GM10266 (cell line): ENCODE measurements around the gene MAN1C1.

Experiments
- DNase-seq: peaks from one replicate; pipeline ENCODE4 v3.0.0; 2012; ENCODE audit errors: extremely low spot score
- TF ChIP-seq, protein P1 (sequence below): IDR thresholded peaks from 2 replicates; pipeline ENCODE4 v1.5.1; 2012; ENCODE audit warnings: mild to moderate bottlenecking, low read depth; ENCODE audit not compliant: control insufficient read depth, insufficient read depth; ENCODE audit errors: missing control alignments

Gene MAN1C1

GRCh38 chr1:25624156-25624555, 7.6 kb downstream of the MAN1C1 start:
- TF ChIP-seq, protein P1, sequence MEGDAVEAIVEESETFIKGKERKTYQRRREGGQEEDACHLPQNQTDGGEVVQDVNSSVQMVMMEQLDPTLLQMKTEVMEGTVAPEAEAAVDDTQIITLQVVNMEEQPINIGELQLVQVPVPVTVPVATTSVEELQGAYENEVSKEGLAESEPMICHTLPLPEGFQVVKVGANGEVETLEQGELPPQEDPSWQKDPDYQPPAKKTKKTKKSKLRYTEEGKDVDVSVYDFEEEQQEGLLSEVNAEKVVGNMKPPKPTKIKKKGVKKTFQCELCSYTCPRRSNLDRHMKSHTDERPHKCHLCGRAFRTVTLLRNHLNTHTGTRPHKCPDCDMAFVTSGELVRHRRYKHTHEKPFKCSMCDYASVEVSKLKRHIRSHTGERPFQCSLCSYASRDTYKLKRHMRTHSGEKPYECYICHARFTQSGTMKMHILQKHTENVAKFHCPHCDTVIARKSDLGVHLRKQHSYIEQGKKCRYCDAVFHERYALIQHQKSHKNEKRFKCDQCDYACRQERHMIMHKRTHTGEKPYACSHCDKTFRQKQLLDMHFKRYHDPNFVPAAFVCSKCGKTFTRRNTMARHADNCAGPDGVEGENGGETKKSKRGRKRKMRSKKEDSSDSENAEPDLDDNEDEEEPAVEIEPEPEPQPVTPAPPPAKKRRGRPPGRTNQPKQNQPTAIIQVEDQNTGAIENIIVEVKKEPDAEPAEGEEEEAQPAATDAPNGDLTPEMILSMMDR, result no peak
- DNase-seq, result no peak

DNA sequence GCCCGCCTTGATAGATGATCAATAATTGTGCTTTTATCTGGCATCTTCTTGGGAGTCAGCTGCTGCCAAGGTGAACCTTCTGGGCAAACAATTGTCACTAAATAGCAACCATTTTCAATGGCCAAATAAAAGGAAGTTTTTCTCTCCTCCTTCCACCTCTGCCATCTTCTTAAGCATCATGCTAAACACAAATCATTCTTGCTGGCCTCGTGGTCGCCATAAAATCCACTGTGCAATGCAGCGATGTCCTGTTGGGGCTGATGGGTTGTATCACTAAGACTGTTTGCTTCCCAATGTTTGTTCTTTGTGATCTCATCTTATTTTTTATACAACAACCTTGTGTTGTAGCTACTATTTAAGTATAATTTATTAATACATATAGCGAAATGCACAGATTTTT, 8.0 kb downstream of the MAN1C1 start:
- TF ChIP-seq, protein P1, result no peak
- DNase-seq, result no peak

DNA sequence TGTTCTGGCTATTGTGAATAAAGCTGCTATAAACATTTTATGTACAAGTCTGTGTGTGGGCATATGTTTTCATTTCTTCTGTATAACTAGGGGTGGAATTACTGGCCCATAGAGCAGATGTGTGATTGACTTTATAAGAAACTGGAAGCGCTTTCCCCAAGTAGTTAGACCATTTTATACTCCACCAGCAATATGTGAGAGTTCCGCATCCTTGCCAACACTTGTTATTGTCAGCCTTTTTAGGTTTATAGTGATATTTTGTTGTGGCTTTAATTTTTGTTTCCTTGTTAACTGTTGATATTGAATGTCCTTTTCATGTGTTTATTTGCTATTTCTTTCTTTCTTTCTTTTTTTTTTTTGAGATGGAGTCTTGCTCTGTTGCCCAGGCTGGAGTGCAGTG, 9.4 kb downstream of the MAN1C1 start:
- DNase-seq, result no peak
- TF ChIP-seq, protein P1, result no peak

- TF ChIP-seq, protein P1, result no peak
- no peak for DNase-seq
These were observed 12.3 kb downstream of the MAN1C1 start for GRCh38 chr1:25628741-25629421.

DNA sequence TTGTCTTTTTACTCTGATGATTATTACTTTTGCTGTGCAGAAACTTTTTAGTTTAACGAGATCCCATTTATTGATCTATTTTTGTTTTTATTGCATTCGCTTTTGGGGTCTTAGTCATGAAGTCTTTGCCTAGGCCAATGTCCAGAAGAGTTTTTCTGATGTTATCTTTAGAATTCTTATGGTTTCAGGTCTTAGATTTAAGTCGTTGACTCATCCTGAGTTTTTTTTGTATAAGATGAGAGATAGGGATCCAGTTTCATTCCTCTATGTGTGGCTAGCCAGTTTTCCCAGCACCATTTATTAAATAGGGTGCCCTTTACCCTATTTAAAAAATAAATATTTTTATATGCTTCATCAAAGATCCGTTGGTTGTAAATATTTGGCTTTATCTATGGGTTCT, 13.2 kb downstream of the MAN1C1 start:
- no peak for DNase-seq
- TF ChIP-seq, protein P1, result no peak

DNA sequence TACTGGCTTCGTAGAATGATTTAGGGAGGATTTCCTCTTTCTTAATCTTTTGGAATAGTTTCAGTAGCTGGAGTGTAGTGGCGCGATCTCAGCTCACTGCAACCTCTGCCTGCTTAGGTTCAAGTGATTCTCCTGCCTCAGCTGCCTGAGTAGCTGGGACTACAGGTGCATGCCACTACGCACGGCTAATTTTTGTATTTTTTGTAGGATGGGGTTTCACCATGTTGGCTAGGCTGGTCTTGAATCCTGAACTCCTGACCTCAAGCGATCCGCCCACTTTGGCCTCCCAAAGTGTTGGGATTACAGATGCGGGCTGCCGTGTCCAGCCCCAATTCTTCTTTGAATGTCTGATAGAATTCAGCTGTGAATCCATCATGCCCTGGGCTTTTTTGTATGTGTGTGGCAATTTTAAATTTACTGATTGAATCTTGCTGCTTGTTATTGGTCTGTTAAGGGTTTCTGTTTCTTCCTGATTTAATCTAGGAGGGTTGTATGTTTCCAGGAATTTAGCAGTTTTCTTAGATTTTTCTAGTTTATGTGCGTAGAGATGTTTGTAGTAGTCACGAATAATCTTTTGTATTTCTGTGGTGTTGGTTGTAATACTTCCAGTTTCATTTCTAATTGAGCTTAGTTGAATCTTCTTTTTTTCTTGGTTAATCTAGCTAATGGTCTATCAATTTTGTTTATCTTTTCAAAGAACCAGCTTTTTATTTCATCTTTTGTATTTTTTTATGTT, 15.3 kb downstream of the MAN1C1 start:
- no peak for DNase-seq
- TF ChIP-seq, protein P1, result no peak

DNA sequence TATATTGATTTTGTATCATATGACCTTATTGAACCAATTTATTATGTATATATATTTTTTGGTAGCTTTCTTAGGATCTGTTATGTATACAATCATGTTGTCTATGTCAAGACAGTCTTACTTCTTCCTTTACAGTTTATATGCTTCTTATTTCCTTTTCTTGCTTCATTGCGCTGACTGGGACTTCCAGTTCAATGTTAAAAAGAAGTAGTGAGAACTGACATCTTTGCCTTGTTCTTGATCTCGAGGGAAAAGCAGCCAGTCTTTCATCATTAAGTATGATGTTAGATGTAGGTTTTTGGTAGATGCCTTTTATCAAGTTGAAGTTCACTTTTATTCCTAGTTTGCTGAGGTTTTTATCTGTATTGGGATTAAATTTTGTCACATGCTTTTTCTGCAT, 17.5 kb downstream of the MAN1C1 start:
- TF ChIP-seq, protein P1, result no peak
- DNase-seq, result no peak
